ENCODE data around the gene RBMS3.

GRCh38 chr3:29870136-29870535, 589.3 kb downstream of the RBMS3 start:
- TF ChIP-seq, protein P1, sequence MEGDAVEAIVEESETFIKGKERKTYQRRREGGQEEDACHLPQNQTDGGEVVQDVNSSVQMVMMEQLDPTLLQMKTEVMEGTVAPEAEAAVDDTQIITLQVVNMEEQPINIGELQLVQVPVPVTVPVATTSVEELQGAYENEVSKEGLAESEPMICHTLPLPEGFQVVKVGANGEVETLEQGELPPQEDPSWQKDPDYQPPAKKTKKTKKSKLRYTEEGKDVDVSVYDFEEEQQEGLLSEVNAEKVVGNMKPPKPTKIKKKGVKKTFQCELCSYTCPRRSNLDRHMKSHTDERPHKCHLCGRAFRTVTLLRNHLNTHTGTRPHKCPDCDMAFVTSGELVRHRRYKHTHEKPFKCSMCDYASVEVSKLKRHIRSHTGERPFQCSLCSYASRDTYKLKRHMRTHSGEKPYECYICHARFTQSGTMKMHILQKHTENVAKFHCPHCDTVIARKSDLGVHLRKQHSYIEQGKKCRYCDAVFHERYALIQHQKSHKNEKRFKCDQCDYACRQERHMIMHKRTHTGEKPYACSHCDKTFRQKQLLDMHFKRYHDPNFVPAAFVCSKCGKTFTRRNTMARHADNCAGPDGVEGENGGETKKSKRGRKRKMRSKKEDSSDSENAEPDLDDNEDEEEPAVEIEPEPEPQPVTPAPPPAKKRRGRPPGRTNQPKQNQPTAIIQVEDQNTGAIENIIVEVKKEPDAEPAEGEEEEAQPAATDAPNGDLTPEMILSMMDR (IDR thresholded peaks at IDR 0.05; ENCODE audit: poor library complexity) = no peak
- TF ChIP-seq EZH2 (IDR thresholded peaks at IDR 0.05; ENCODE audit: borderline replicate concordance) (no peak), EZH2phosphoT487 (IDR thresholded peaks at IDR 0.05; ENCODE audit: low read depth, severe bottlenecking, unreplicated experiment) (no peak)

Data from hepatocyte (in vitro differentiated cells).